ENCODE measurements around the gene MYL12B. TPM values are rescaled to one million over a fixed set of nuclear protein-coding genes. Genes with fewer than 3 reads are reported as not detected.

MYL12B gene
- total RNA-seq, 1 experiment from 2014 or later: 420 TPM

GRCh38 chr18:3256693-3257626, 5.0 kb upstream of the MYL12B start:
- in situ Hi-C loops (cut with HindIII; ENCODE audit: low pct_unique_long_range_greater_than_20kb, low sequenced_read_pairs): no loop called here
- Histone ChIP-seq H3K4me3 (ENCODE audit: low read depth in 2 of 2, low read length in 2 of 2) (no peak overlapping the region), H3K27me3 (ENCODE audit: control insufficient read depth, insufficient read depth, low read length) (no peaks in the 10 kb centered on the region), H3K27ac (ENCODE audit: low read length) (no peak overlapping the region), H3K36me3 (ENCODE audit: control insufficient read depth, insufficient read depth, low read length) (peaks cover 54% of the 10 kb centered on the region), H3K4me1 (ENCODE audit: control insufficient read depth, insufficient read depth, low read length) (peaks cover 63% of the 10 kb centered on the region), H3K9me3 (ENCODE audit: control insufficient read depth, insufficient read depth, low read depth, low read length) (no peaks in the 10 kb centered on the region)
- DNase-seq (ENCODE audit: low read depth, low spot score) (no peak), ATAC-seq (no peak)
- intact Hi-C loops (cut with micrococcal nuclease; ENCODE audit: unreplicated experiment): no loop called here
- no peak for TF ChIP-seq SIN3A (IDR thresholded peaks at IDR 0.05; ENCODE audit: borderline replicate concordance, insufficient read depth, low read depth, low read length)
- no peak for TF ChIP-seq CTCF (IDR thresholded peaks at IDR 0.05)
- no peak for TF ChIP-seq POLR2AphosphoS5 (IDR thresholded peaks at IDR 0.05; ENCODE audit: low read depth, low read length)
- TF ChIP-seq TCF7L2 (IDR thresholded peaks at IDR 0.05; ENCODE audit: low read depth, low read length): no peak
- ChIA-PET CTCF (no interaction called here), POLR2A (no interaction called here)
- no TSS peak for BruUV-seq (replicated peaks)

GRCh38 chr18:3257627-3258120, 4.3 kb upstream of the MYL12B start:
- Histone ChIP-seq H3K27me3 (ENCODE audit: control insufficient read depth, insufficient read depth, low read length) (no peaks in the 10 kb centered on the region), H3K4me3 (ENCODE audit: low read depth in 2 of 2, low read length in 2 of 2) (no peak overlapping the region), H3K9me3 (ENCODE audit: control insufficient read depth, insufficient read depth, low read depth, low read length) (no peaks in the 10 kb centered on the region), H3K36me3 (ENCODE audit: control insufficient read depth, insufficient read depth, low read length) (peaks cover 54% of the 10 kb centered on the region), H3K4me1 (ENCODE audit: control insufficient read depth, insufficient read depth, low read length) (peaks cover 56% of the 10 kb centered on the region), H3K27ac (ENCODE audit: low read length) (no peak overlapping the region)
- ATAC-seq: no peak
- CTCF ChIA-PET: no interaction called here
- BruUV-seq (replicated peaks): no TSS peak
- no peak for DNase-seq (ENCODE audit: low read depth, low spot score)
- intact Hi-C loops (cut with micrococcal nuclease; ENCODE audit: unreplicated experiment): no loop called here
- POLR2A ChIA-PET: no interaction called here
- in situ Hi-C loops (cut with HindIII; ENCODE audit: low pct_unique_long_range_greater_than_20kb, low sequenced_read_pairs): no loop called here
- TF ChIP-seq, protein P1, sequence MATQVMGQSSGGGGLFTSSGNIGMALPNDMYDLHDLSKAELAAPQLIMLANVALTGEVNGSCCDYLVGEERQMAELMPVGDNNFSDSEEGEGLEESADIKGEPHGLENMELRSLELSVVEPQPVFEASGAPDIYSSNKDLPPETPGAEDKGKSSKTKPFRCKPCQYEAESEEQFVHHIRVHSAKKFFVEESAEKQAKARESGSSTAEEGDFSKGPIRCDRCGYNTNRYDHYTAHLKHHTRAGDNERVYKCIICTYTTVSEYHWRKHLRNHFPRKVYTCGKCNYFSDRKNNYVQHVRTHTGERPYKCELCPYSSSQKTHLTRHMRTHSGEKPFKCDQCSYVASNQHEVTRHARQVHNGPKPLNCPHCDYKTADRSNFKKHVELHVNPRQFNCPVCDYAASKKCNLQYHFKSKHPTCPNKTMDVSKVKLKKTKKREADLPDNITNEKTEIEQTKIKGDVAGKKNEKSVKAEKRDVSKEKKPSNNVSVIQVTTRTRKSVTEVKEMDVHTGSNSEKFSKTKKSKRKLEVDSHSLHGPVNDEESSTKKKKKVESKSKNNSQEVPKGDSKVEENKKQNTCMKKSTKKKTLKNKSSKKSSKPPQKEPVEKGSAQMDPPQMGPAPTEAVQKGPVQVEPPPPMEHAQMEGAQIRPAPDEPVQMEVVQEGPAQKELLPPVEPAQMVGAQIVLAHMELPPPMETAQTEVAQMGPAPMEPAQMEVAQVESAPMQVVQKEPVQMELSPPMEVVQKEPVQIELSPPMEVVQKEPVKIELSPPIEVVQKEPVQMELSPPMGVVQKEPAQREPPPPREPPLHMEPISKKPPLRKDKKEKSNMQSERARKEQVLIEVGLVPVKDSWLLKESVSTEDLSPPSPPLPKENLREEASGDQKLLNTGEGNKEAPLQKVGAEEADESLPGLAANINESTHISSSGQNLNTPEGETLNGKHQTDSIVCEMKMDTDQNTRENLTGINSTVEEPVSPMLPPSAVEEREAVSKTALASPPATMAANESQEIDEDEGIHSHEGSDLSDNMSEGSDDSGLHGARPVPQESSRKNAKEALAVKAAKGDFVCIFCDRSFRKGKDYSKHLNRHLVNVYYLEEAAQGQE (IDR thresholded peaks at IDR 0.05; ENCODE audit: insufficient read depth in 1 of 2, low read depth in 2 of 2, low read length in 1 of 2): no peak
- TF ChIP-seq POLR2AphosphoS5 (IDR thresholded peaks at IDR 0.05; ENCODE audit: low read depth, low read length): no peak
- no peak for TF ChIP-seq TCF7L2 (IDR thresholded peaks at IDR 0.05; ENCODE audit: low read depth, low read length)
- no peak for TF ChIP-seq SIN3A (IDR thresholded peaks at IDR 0.05; ENCODE audit: borderline replicate concordance, insufficient read depth, low read depth, low read length)
- TF ChIP-seq CTCF (IDR thresholded peaks at IDR 0.05): no peak

All from Panc1 (cell line).